ENCODE data around the gene IRX3. TPM values are rescaled to one million over a fixed set of nuclear protein-coding genes. Genes with fewer than 3 reads are reported as not detected.

The IRX3 gene
- total RNA-seq, 2 donors from 2014 or later, result 15.6 to 16.4 TPM

GRCh38 chr16:54275956-54276355, 10.6 kb downstream of the IRX3 start:
- TF ChIP-seq CTCF (conservative IDR thresholded peaks at IDR 0.05), result no peak
- Histone ChIP-seq H3K27me3 (ENCODE audit: control insufficient read depth, insufficient read depth, low read length, poor library complexity, severe bottlenecking) (peaks cover 17% of the 10 kb centered on the region), H3K9ac (ENCODE audit: extremely low read depth, low read length, poor library complexity, severe bottlenecking) (no peak overlapping the region), H3K27ac (ENCODE audit: low read depth, low read length) (no peak overlapping the region), H3K4me1 (ENCODE audit: control insufficient read depth, insufficient read depth, low read length) (no peaks in the 10 kb centered on the region), H3K4me3 (ENCODE audit: low read length) (no peak overlapping the region), H3K36me3 (ENCODE audit: control insufficient read depth, insufficient read depth, low read length) (no peaks in the 10 kb centered on the region), H3K9me3 (ENCODE audit: control insufficient read depth, low read length) (no peaks in the 10 kb centered on the region)
- H3K27ac Mint-ChIP-seq, result no peak overlapping the region
- no peaks in the 10 kb centered on the region for H3K9me3 Mint-ChIP-seq
- H3K36me3 Mint-ChIP-seq (ENCODE audit: low read depth), result peaks cover 3% of the 10 kb centered on the region
- no peak for DNase-seq
- H3K4me3 Mint-ChIP-seq, result no peak overlapping the region
- WGBS, 2 experiments (ENCODE audit: insufficient coverage in 1 of 2, insufficient read length in 1 of 2), result 96 to 100% methylated on average over 4 to 6 of the region's 6 CpGs
- peaks cover 11% of the 10 kb centered on the region for H3K4me1 Mint-ChIP-seq
- peaks cover 29% of the 10 kb centered on the region for H3K27me3 Mint-ChIP-seq (ENCODE audit: insufficient read depth)

GRCh38 chr16:54273566-54273965, 13.0 kb downstream of the IRX3 start:
- Mint-ChIP-seq H3K27ac (no peak overlapping the region), H3K36me3 (ENCODE audit: low read depth) (no peaks in the 10 kb centered on the region), H3K4me1 (peaks cover 10% of the 10 kb centered on the region), H3K9me3 (no peaks in the 10 kb centered on the region), H3K27me3 (ENCODE audit: insufficient read depth) (peaks cover 5% of the 10 kb centered on the region), H3K4me3 (no peak overlapping the region)
- Histone ChIP-seq H3K36me3 (ENCODE audit: control insufficient read depth, insufficient read depth, low read length) (no peaks in the 10 kb centered on the region), H3K4me3 (ENCODE audit: low read length) (no peak overlapping the region), H3K27ac (ENCODE audit: low read depth, low read length) (no peak overlapping the region), H3K9me3 (ENCODE audit: control insufficient read depth, low read length) (no peaks in the 10 kb centered on the region), H3K9ac (ENCODE audit: extremely low read depth, low read length, poor library complexity, severe bottlenecking) (no peak overlapping the region), H3K4me1 (ENCODE audit: control insufficient read depth, insufficient read depth, low read length) (no peaks in the 10 kb centered on the region), H3K27me3 (ENCODE audit: control insufficient read depth, insufficient read depth, low read length, poor library complexity, severe bottlenecking) (no peaks in the 10 kb centered on the region)
- no peak for DNase-seq
- no peak for TF ChIP-seq CTCF (conservative IDR thresholded peaks at IDR 0.05)
- WGBS, 2 experiments (ENCODE audit: insufficient coverage in 1 of 2, insufficient read length in 1 of 2), result 89 to 100% methylated on average over 3 to 4 of the region's 4 CpGs

- Histone ChIP-seq H3K9ac (ENCODE audit: extremely low read depth, low read length, poor library complexity, severe bottlenecking) (no peak overlapping the region), H3K27me3 (ENCODE audit: control insufficient read depth, insufficient read depth, low read length, poor library complexity, severe bottlenecking) (no peaks in the 10 kb centered on the region), H3K36me3 (ENCODE audit: control insufficient read depth, insufficient read depth, low read length) (no peaks in the 10 kb centered on the region), H3K27ac (ENCODE audit: low read depth, low read length) (no peak overlapping the region), H3K4me3 (ENCODE audit: low read length) (no peak overlapping the region), H3K9me3 (ENCODE audit: control insufficient read depth, low read length) (no peaks in the 10 kb centered on the region), H3K4me1 (ENCODE audit: control insufficient read depth, insufficient read depth, low read length) (no peaks in the 10 kb centered on the region)
- Mint-ChIP-seq H3K4me3 (no peak overlapping the region), H3K9me3 (no peaks in the 10 kb centered on the region), H3K27me3 (ENCODE audit: insufficient read depth) (peaks cover 2% of the 10 kb centered on the region), H3K36me3 (ENCODE audit: low read depth) (no peaks in the 10 kb centered on the region), H3K4me1 (no peaks in the 10 kb centered on the region), H3K27ac (no peak overlapping the region)
- no peak for DNase-seq
- 87 to 94% methylated on average over 2 to 3 of the region's 3 CpGs for WGBS, 2 experiments (ENCODE audit: insufficient coverage in 1 of 2, insufficient read length in 1 of 2)
- TF ChIP-seq CTCF (conservative IDR thresholded peaks at IDR 0.05), result no peak
Observed at GRCh38 chr16:54270711-54271110, 15.9 kb downstream of the IRX3 start.
